ENCODE results near the gene DQX1.

The DQX1 gene

DNA sequence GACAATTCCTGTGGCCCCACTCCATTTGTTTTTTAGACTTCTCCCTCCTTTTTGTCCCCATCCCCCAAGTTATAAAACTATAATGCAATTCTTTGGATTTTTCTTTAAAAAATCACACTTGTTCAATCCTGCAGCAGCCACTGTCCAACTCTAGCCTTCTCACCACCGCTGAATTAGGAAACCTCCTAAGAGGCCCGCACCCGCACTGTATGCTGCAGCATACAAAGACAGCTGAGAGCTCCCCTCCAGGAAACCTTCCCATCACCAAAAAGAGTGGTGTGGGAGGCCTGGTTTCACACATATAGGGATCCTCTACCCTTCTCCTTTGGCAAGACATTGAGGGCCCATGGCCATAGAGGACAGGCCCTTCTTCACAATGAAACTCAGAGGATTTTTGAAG is 21.4 kb downstream of the DQX1 start:
- DNase-seq (ENCODE audit: low read depth) = no peak
- TF ChIP-seq, protein P1, sequence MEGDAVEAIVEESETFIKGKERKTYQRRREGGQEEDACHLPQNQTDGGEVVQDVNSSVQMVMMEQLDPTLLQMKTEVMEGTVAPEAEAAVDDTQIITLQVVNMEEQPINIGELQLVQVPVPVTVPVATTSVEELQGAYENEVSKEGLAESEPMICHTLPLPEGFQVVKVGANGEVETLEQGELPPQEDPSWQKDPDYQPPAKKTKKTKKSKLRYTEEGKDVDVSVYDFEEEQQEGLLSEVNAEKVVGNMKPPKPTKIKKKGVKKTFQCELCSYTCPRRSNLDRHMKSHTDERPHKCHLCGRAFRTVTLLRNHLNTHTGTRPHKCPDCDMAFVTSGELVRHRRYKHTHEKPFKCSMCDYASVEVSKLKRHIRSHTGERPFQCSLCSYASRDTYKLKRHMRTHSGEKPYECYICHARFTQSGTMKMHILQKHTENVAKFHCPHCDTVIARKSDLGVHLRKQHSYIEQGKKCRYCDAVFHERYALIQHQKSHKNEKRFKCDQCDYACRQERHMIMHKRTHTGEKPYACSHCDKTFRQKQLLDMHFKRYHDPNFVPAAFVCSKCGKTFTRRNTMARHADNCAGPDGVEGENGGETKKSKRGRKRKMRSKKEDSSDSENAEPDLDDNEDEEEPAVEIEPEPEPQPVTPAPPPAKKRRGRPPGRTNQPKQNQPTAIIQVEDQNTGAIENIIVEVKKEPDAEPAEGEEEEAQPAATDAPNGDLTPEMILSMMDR (IDR thresholded peaks at IDR 0.05; ENCODE audit: low read depth, low read length, missing control alignments) = no peak
- in situ Hi-C loops (cut with HindIII; ENCODE audit: low sequenced_read_pairs) = no loop called here
- H3K4me3 ChIP-seq (ENCODE audit: low read depth, low read length) = no peak overlapping the region

DNA sequence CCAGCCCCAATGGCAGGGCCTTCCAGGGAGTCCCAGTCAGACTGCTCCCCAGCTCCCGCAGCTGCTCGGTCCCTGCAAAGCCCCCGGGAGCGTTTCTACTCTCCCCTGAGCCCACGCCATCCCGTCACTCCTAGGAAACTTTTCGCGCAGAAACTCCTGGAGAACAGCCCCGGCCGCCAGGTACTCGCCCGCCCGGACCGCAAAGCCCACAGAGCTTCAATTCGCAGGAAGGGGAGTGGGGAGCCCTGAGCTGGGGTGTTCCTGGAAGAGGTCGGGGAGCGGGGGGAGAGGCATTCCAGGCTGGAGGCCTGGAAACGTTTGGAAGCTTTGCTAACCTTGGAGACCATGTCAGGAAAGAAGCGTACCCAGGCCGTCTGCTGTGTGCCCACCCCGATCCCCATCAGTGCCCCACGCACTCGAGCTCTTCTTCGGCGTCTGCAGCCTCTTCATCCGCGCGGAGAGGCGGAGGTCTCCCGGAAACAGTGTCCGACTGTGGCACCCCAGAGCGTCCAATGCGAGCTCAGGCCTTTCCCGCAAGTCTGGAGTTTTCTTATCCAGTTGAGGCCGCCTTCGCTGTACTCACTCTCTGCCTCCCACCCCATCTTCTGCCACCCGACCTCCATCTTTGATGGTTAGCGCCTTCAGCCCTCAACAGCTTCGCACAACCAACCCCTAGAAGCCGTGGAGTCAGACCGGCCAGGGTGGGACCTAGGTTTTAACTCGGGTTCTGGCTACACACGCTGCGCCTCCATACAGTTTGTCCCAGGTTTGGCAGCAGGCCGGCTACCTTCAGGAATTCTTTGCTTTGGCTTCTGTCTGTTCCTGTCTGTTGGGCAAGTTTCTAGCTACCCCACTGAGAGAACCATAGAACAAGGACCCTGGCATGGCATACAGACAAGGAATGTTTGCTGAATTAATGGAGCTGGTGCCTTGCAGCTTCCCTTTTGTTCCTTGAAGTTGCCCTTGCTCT is 22.2 kb downstream of the DQX1 start:
- DNase-seq (ENCODE audit: low read depth) = no peak
- TF ChIP-seq, protein P1 (IDR thresholded peaks at IDR 0.05; ENCODE audit: low read depth, low read length, missing control alignments) = no peak
- H3K4me3 ChIP-seq (ENCODE audit: low read depth, low read length) = peak overlapping the region; percentile 36
- in situ Hi-C loops (cut with HindIII; ENCODE audit: low sequenced_read_pairs) = no loop called here

DNA sequence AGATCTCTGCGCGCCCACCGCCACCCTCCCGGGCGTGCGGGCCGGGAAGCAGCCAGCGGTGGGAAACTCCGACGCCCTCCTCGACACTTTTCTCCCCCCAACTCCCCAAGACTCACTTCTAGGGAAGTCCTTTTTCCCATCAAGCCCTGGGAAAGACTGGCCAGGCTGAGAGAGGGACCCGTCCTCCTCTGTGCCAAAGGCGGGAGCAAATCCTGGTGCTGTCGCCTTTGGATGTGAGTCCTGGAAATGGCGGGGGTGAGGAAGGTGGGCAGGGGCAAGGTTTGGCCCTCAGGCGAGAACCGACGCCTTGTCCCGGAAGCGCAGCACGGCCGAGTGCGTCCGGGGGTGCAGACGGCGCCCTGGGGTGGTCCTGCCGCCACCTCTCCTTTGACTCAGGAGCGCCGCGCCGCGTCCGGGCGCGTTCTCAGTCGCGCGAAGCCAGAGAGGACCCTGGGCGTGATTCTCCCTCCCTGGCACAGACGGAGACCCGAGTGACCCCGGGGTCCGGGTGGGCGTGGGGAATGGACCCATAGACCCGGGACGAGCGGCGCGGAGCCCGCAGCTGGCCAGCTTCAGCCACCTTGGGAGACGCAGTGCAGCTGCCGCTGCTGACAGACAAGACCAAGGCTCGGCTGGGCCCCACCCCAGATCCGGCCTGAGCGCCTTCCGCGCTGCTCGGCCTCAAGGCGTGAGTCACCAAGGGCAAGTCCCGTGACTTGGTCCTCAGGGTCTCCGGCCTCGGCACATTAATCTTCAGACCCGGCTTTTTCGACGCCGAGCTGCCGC is 23.1 kb downstream of the DQX1 start:
- DNase-seq (ENCODE audit: low read depth) = peak; percentile 34
- TF ChIP-seq, protein P1 (IDR thresholded peaks at IDR 0.05; ENCODE audit: low read depth, low read length, missing control alignments) = peak; percentile 28
- H3K4me3 ChIP-seq (ENCODE audit: low read depth, low read length) = peak overlapping the region; percentile 36
- in situ Hi-C loops (cut with HindIII; ENCODE audit: low sequenced_read_pairs) = no loop called here

DNA sequence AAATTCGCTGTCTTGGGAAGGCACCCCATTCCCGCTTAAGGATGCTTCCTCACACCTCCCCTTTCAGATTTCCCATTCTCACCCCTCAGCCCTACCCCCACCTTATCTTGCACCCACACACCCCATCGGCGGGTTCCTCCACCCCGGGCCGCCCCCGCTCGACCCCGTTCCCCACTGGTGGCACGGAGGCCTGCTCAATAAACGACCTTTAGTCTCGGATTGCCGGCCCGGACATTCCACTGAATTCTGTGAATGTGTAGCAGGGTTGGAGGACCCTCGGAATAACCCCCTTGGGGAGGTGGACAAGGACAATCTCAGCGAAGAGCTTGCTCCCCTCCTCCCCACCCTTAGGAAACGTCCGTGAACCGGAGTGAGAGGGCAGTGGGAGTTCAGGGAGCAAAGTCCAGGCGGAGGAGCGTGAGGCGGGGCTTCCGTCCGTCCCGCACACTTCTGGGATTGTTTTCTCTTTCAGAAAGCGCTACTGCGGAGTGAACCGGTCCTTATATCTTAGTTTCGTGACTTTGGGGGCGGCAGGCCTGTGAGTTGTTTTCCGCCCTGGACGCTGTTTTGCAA is 23.8 kb downstream of the DQX1 start:
- TF ChIP-seq, protein P1 (IDR thresholded peaks at IDR 0.05; ENCODE audit: low read depth, low read length, missing control alignments) = no peak
- H3K4me3 ChIP-seq (ENCODE audit: low read depth, low read length) = peak overlapping the region; percentile 36
- in situ Hi-C loops (cut with HindIII; ENCODE audit: low sequenced_read_pairs) = no loop called here
- no peak for DNase-seq (ENCODE audit: low read depth)

DNA sequence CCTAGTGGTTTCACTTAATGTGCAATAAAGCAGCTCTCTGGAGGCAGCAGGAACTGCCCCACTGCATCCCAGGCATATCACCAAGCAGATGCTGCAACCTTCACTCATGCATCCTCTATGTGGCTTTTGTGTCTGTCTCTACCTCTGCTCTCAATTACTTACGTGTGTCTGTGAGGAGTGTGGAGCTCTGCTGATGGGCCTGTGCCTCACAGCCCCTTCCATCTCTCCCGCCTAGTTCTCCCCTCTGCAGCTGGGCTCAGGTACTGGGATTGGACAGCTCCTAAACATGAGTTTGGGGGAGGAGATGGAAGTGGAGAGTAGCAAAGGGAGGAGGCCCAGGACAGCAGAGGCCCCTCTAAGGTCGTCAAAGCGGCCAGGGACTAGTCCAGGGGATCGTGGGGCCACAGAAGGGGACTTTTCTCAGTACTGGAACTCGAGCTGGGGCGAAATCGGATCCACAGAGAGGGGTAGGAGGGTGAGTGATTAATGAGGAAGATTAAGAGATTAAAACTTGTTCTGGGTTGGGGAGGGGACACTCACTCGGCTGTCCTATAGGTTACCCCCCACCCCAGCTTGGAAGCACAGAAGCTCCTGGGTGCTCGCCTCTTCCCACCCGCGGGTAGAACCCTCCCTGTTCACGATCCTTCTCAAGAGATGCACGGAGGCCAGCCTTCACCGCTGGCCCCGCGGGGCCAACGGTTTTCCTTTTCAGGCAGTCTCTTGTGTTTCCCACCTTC is 24.5 kb downstream of the DQX1 start:
- DNase-seq (ENCODE audit: low read depth) = no peak
- no peak overlapping the region for H3K4me3 ChIP-seq (ENCODE audit: low read depth, low read length)
- in situ Hi-C loops (cut with HindIII; ENCODE audit: low sequenced_read_pairs) = no loop called here
- TF ChIP-seq, protein P1 (IDR thresholded peaks at IDR 0.05; ENCODE audit: low read depth, low read length, missing control alignments) = no peak

DNA sequence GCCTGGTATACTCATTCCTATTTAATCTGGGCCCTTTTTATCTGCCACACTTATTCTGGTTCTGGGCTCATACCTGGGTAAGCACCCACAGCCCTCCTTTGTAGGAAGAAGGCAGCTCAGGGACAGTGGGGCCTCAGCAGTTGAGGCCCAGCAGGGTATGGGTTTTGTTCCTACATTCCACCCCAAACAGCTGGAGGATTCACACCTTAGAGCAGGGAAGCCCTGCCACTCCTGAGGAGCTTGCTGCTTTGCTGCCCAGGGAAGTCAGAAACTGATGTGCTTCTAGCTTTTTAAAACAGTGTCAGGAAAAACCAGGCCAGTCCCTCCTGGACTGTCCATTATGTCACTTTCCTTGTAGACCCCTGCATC is 25.5 kb downstream of the DQX1 start:
- H3K4me3 ChIP-seq (ENCODE audit: low read depth, low read length) = no peak overlapping the region
- in situ Hi-C loops (cut with HindIII; ENCODE audit: low sequenced_read_pairs) = no loop called here
- TF ChIP-seq, protein P1 (IDR thresholded peaks at IDR 0.05; ENCODE audit: low read depth, low read length, missing control alignments) = no peak
- no peak for DNase-seq (ENCODE audit: low read depth)

Measured in astrocyte of the cerebellum (primary cell).